ENCODE data around the gene MRPS26.
"Not testable (repeated sequence)": the region's sequence is repeated elsewhere in the genome, so short reads cannot be mapped to it uniquely, and the experiment has no call there.

MRPS26 gene

GRCh38 chr20:3021777-3022176 lies 24.1 kb upstream of the MRPS26 start:
- intact Hi-C loops (cut with DNase I; ENCODE audit: low total_unique reads): no loop called here
- no peak overlapping the region for H3K4me3 ChIP-seq
- H3K27ac ChIP-seq: no peak overlapping the region
- H3K36me3 ChIP-seq: peaks cover 51 to 78% (median 64%) of the 10 kb centered on the region in 3 donors
- H3K4me1 ChIP-seq: no peaks in the 10 kb centered on the region
- DNase-seq: no peak
- H3K27me3 ChIP-seq: no peaks in the 10 kb centered on the region
- no peaks in the 10 kb centered on the region for H3K9me3 ChIP-seq
- TF ChIP-seq CTCF (IDR thresholded peaks at IDR 0.05): no peak

- H3K27me3 ChIP-seq; DNase-seq; H3K27ac ChIP-seq; intact Hi-C loops (cut with DNase I; ENCODE audit: low total_unique reads); H3K9me3 ChIP-seq; H3K4me3 ChIP-seq; H3K4me1 ChIP-seq: not testable (repeated sequence)
- peaks cover 49 to 80% (median 65%) of the 10 kb centered on the region in 3 donors for H3K36me3 ChIP-seq
Measured at GRCh38 chr20:3022559-3023490, 23.0 kb upstream of the MRPS26 start.

- TF ChIP-seq CTCF (IDR thresholded peaks at IDR 0.05): no peak
- Histone ChIP-seq H3K9me3 (no peaks in the 10 kb centered on the region), H3K4me1 (peaks cover 0 to 5% (median 1%) of the 10 kb centered on the region in 4 donors), H3K27me3 (no peaks in the 10 kb centered on the region), H3K27ac (no peak overlapping the region), H3K36me3 (peaks cover 31 to 89% (median 37%) of the 10 kb centered on the region in 3 donors), H3K4me3 (no peak overlapping the region)
- intact Hi-C loops (cut with DNase I; ENCODE audit: low total_unique reads): no loop called here
- DNase-seq: no peak
Measured at GRCh38 chr20:3027987-3028386, 17.9 kb upstream of the MRPS26 start.

- intact Hi-C loops (cut with DNase I; ENCODE audit: low total_unique reads): no loop called here
- no peak for DNase-seq
- Histone ChIP-seq H3K9me3 (no peaks in the 10 kb centered on the region), H3K4me1 (peaks cover 0 to 8% (median 3%) of the 10 kb centered on the region in 4 donors), H3K27me3 (no peaks in the 10 kb centered on the region), H3K27ac (no peak overlapping the region), H3K36me3 (peaks cover 13 to 73% (median 31%) of the 10 kb centered on the region in 3 donors), H3K4me3 (no peak overlapping the region)
- TF ChIP-seq CTCF (IDR thresholded peaks at IDR 0.05): no peak
Measured at GRCh38 chr20:3031524-3032147, 14.2 kb upstream of the MRPS26 start.

- H3K4me1 ChIP-seq: peaks cover 0 to 8% (median 3%) of the 10 kb centered on the region in 4 donors
- peak overlapping the region; percentile 1 to 50 for H3K27ac ChIP-seq
- H3K4me3 ChIP-seq: no peak overlapping the region
- H3K9me3 ChIP-seq: no peaks in the 10 kb centered on the region
- H3K36me3 ChIP-seq: peaks cover 20 to 73% (median 31%) of the 10 kb centered on the region in 3 donors
- peak; percentile 78 to 80 for DNase-seq
- TF ChIP-seq CTCF (IDR thresholded peaks at IDR 0.05): no peak
- intact Hi-C loops (cut with DNase I; ENCODE audit: low total_unique reads): no loop called here
- no peaks in the 10 kb centered on the region for H3K27me3 ChIP-seq
Measured at GRCh38 chr20:3032624-3033023, 13.2 kb upstream of the MRPS26 start.

GRCh38 chr20:3037654-3038053 lies 8.2 kb upstream of the MRPS26 start:
- DNase-seq: no peak
- Histone ChIP-seq H3K36me3 (peaks cover 37 to 62% (median 56%) of the 10 kb centered on the region in 3 donors), H3K9me3 (no peaks in the 10 kb centered on the region), H3K27me3 (no peaks in the 10 kb centered on the region), H3K4me1 (peaks cover 0 to 19% (median 14%) of the 10 kb centered on the region in 4 donors), H3K27ac (no peak overlapping the region), H3K4me3 (no peak overlapping the region)
- intact Hi-C loops (cut with DNase I; ENCODE audit: low total_unique reads): no loop called here
- no peak for TF ChIP-seq CTCF (IDR thresholded peaks at IDR 0.05)

All from tibial artery (tissue), 4 donors.